Panc1 (cell line): ENCODE measurements around the gene CFAP299. TPM values are rescaled to one million over a fixed set of nuclear protein-coding genes. Genes with fewer than 3 reads are reported as not detected.

ENCODE experiments used
- ATAC-seq: fragments of 200-7000 bp; cut with Tn5 transposase; 2 replicates; pipeline ENCODE4 v1.9.1; 2020; ENCODE audit warnings: mild to moderate bottlenecking, moderate library complexity
- BruUV-seq: library from RNA; stranded (reverse); fragments of 400-500 nt; replicated peaks from 2 replicates; lab custom pipeline; 2021; lab: Mats Ljungman, UMichigan
- CTCF ChIA-PET: fragments of 300-600 bp; sonication (Branson Sonifier 250); formaldehyde crosslinking; loops from one replicate; lab custom pipeline; 2022; ENCODE audit warnings: antibody characterized with exemption; lab: Charles Lee
- POLR2A ChIA-PET: fragments of 300-600 bp; sonication (Branson Sonifier 250); formaldehyde crosslinking; loops from one replicate; lab custom pipeline; 2022; ENCODE audit warnings: antibody characterized with exemption; lab: Charles Lee
- DNase-seq: peaks from one replicate; pipeline ENCODE4 v3.0.0-alpha.2; 2010; ENCODE audit warnings: low read depth, low spot score
- H3K27ac ChIP-seq: 2 replicates; pipeline ENCODE4 v1.5.1; 2011; ENCODE audit warnings: mild to moderate bottlenecking, low read length, inconsistent platforms
- H3K27me3 ChIP-seq: fragments of 200-500 bp; sonication (Bioruptor generic); 2 replicates; pipeline ENCODE4 v1.6.0; 2014; ENCODE audit warnings: low read length, inconsistent platforms; ENCODE audit not compliant: control insufficient read depth, insufficient read depth
- H3K36me3 ChIP-seq: fragments of 200-500 bp; sonication (Bioruptor generic); 2 replicates; pipeline ENCODE4 v1.5.1; 2014; ENCODE audit warnings: inconsistent platforms, mild to moderate bottlenecking, low read length, moderate library complexity; ENCODE audit not compliant: control insufficient read depth, insufficient read depth
- H3K4me1 ChIP-seq: 2 replicates; pipeline ENCODE4 v1.5.1; 2011; ENCODE audit warnings: inconsistent platforms, mild to moderate bottlenecking, low read length, moderate library complexity; ENCODE audit not compliant: control insufficient read depth, insufficient read depth
- H3K4me3 ChIP-seq, 2 experiments: 2 replicates each; pipeline ENCODE4 v1.5.1; 2011 to 2012; ENCODE audit warnings: low read depth in 2 of 2, low read length in 2 of 2, mild to moderate bottlenecking in 2 of 2, inconsistent platforms in 1 of 2, moderate library complexity in 1 of 2
- H3K9me3 ChIP-seq: fragments of 200-500 bp; sonication (Bioruptor generic); 2 replicates; pipeline ENCODE4 v1.5.1; 2014; ENCODE audit warnings: low read depth, mild to moderate bottlenecking, inconsistent platforms, low read length, moderate library complexity; ENCODE audit not compliant: control insufficient read depth, insufficient read depth
- CTCF ChIP-seq: fragments of 450-650 bp; IDR thresholded peaks from 2 replicates; pipeline ENCODE4 v1.5.1; 2017; ENCODE audit warnings: mild to moderate bottlenecking
- POLR2AphosphoS5 ChIP-seq: IDR thresholded peaks from 2 replicates; pipeline ENCODE4 v1.6.1; 2012; ENCODE audit warnings: mild to moderate bottlenecking, low read depth, low read length, moderate library complexity
- REST ChIP-seq, 2 experiments: IDR thresholded peaks; 2 replicates each; pipeline ENCODE4 v1.6.1; 2011 to 2012; ENCODE audit warnings: low read depth in 2 of 2, control low read depth in 1 of 2, low read length in 1 of 2, mild to moderate bottlenecking in 1 of 2, moderate library complexity in 1 of 2; ENCODE audit not compliant: insufficient read depth in 1 of 2
- SIN3A ChIP-seq: IDR thresholded peaks from 2 replicates; pipeline ENCODE4 v1.6.1; 2012; ENCODE audit warnings: low read depth, mild to moderate bottlenecking, low read length, moderate library complexity, borderline replicate concordance; ENCODE audit not compliant: insufficient read depth
- TCF7L2 ChIP-seq: IDR thresholded peaks from 2 replicates; pipeline ENCODE4 v1.6.1; 2011; ENCODE audit warnings: mild to moderate bottlenecking, low read depth, low read length, inconsistent platforms
- in situ Hi-C: cut with HindIII; loops from 2 replicates; pipeline ENCODE4 v1.10.0; 2016; ENCODE audit warnings: low sequenced_read_pairs, low pct_unique_long_range_greater_than_20kb
- intact Hi-C: fragments of 100-400 bp; cut with micrococcal nuclease; formaldehyde crosslinking; loops from one replicate; pipeline ENCODE4 v1.10.0; 2022; ENCODE audit not compliant: unreplicated experiment
- total RNA-seq: library from RNA; stranded (reverse); gene quantifications from one replicate; pipeline ENCODE4 v1.2.1, GENCODE V29; 2021; ENCODE audit not compliant: unreplicated experiment

The CFAP299 gene
- total RNA-seq, 1 experiment from 2014 or later: not detected

GRCh38 chr4:80331693-80332092, 3.8 kb upstream of the CFAP299 start:
- no peaks in the 10 kb centered on the region for H3K36me3 ChIP-seq

GRCh38 chr4:80333121-80333520, 2.4 kb upstream of the CFAP299 start:
- intact Hi-C loops (loop anchor here (5.0 kb wide), 1 partner anchor 101 kb away; no protein-coding TSS in a partner anchor), in situ Hi-C loops (no loop called here)
- TF ChIP-seq POLR2AphosphoS5 (no peak), REST (IDR thresholded peaks at IDR 0.05; ENCODE audit: insufficient read depth in 1 of 2, low read depth in 2 of 2, low read length in 1 of 2) (no peak), TCF7L2 (no peak), SIN3A (no peak), CTCF (no peak)
- no peaks in the 10 kb centered on the region for H3K4me1 ChIP-seq
- ATAC-seq: no peak
- H3K4me3 ChIP-seq: no peak overlapping the region
- no peaks in the 10 kb centered on the region for H3K36me3 ChIP-seq
- no TSS peak for BruUV-seq
- no peaks in the 10 kb centered on the region for H3K27me3 ChIP-seq
- ChIA-PET CTCF (no interaction called here), POLR2A (no interaction called here)
- no peaks in the 10 kb centered on the region for H3K9me3 ChIP-seq
- DNase-seq: no peak
- H3K27ac ChIP-seq: no peak overlapping the region

More at GRCh38 chr4:80331693-80332092, 3.8 kb upstream of the CFAP299 start:
- Histone ChIP-seq H3K27me3 (no peaks in the 10 kb centered on the region), H3K4me3 (no peak overlapping the region), H3K9me3 (no peaks in the 10 kb centered on the region), H3K4me1 (no peaks in the 10 kb centered on the region), H3K27ac (no peak overlapping the region)
- TF ChIP-seq REST (IDR thresholded peaks at IDR 0.05; ENCODE audit: insufficient read depth in 1 of 2, low read depth in 2 of 2, low read length in 1 of 2) (no peak), TCF7L2 (no peak), SIN3A (no peak), CTCF (no peak), POLR2AphosphoS5 (no peak)
- POLR2A ChIA-PET: no interaction called here
- CTCF ChIA-PET: no interaction called here
- ATAC-seq (no peak), DNase-seq (no peak)
- in situ Hi-C loops: no loop called here
- intact Hi-C loops: loop anchor here (5.0 kb wide), 1 partner anchor 99 kb away; no protein-coding TSS in a partner anchor
- BruUV-seq: no TSS peak
